Suppressor macrophage treated with lipopolysaccharide for 4 hours (primary cell): ENCODE results near the gene ADAM10.
A peak's percentile ranks its signal among the peaks of the same experiment; 100 is the strongest.

Experiments used
- DNase-seq: peaks from one replicate; pipeline ENCODE4 v3.0.0-alpha.2; 2020

Gene ADAM10

DNA sequence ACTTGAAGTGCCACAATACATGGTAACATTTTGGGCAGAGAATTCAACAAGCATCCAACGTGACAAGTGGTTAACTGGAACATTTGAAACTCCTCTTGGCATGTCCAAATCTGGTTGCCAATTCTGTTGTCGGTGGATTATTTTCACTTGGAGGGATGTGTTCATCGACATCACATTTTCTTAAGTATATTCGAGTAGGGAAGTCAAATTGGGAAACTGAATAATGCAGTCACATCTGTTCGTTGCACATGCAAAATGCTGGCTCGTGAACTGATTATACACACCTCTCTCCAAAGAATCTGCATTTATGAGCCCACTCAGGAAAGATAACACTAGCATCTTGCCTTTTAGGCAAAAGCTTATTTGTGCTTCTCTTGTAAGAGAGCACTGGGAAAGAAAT lies 178.0 kb downstream of the ADAM10 start:
- DNase-seq, result no peak

DNA sequence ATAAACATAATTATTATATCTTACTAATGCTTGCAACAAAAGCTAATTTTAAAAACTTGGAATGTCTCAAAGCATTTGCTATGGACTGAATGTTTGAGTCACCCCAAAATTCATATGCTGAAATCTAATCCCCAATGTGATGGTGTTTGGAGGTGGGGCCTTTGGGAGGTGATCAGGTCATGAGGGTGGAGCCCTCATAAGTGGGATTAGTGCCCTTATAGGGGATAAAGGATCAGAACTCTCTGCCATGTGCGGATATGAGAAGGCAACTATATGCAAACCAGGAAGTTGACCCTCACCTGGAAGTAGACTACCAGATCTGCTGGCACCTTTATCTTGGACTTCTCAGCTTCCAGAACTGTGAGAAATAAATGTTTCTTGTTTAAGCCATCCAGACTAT lies 180.1 kb downstream of the ADAM10 start:
- no peak for DNase-seq

DNA sequence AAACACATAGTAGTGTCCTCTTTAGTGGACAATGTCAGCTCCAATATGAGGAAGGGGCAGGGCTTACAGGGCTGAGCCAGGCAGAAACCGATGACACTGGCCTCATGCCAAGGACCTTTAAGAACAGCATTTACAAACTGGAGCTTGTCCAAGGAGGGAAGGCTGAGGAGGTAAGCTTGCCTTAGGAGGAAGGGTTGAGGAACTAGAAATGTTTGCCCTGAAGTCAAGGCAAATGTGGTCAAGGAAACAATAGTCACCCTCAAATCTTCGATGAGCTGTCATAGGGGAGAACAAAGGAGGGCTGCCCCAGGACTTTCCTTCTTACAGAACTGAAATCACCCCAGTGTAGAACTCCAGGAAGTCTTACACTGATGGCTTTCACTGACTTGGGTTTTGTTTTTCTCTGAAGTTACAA lies 181.3 kb downstream of the ADAM10 start:
- DNase-seq, result peak; percentile 70

DNA sequence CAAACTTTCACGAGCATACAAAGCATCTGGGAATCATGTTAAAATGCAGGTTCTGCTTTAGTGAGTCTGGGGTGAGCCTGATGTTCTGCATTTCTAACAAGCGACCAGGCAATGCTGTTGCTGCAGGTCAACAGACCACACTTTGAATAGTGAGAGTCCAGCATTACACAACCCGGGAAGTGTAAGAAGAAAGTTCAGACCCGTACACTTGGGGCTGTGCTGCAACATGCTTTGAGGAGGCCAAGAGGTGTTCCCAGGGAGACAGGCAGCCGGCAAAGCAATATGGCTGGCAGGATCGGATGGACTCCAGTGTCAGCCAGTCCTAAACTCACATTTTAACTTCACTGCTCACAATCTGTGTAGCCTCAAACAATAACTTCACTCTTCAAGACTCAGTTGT lies 183.5 kb downstream of the ADAM10 start:
- no peak for DNase-seq

DNA sequence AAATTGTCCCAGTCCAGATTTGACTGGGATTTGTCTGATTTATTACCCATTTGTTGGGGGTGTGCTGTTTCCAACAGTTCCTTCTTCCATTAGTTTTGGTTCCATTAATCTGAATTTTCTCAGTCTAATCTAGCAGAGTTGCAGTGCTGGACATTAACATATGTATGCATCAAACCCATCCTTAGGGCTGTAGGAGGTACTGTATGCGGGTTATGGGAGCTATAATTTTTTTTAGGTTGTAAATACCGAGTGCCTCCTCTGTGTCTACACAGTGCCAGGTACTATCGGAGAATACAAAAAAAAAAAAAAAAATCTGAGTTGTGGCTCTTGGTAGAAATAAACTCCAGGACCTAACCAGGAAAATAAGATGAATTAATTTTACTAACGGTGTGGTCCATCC lies 183.9 kb downstream of the ADAM10 start:
- no peak for DNase-seq

DNA sequence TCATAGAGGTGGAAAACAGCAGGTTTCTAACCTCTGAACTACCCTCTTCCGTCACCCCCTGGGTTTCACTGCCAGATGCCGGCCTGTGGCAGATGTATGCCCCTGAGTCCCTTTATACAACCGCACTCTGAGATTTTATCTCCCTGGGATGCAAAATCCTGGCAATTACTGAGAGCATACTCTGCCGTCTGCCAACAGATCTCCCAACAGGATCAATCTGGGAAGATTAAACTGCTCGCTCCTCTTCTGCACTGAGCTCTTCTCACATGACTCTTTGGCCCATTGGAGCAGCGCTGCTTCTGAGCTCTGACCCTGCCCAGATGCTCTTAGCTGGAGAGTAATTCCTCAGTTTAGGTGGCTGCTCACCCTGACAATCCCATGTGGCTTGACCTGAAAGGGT lies 184.5 kb downstream of the ADAM10 start:
- DNase-seq, result no peak

DNA sequence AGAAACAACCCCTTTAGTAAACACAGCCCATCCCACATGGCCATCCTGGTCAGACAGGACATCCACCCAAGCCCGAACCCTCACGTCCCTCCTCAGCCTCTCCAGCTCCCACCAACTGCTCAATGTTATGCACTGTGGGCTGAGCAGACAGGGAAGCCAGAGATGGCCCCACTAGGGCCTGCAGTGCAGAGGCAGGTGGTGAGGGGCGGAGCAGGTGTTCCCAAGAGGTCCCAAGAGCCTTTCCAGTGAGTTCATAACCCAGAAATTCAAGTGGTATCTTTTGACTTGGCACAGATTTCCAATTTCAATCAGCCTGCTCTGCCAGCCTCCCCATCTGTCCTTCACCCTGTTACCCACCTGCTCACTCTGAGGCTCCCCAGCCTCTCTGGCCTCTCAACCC lies 187.4 kb downstream of the ADAM10 start:
- DNase-seq, result no peak

DNA sequence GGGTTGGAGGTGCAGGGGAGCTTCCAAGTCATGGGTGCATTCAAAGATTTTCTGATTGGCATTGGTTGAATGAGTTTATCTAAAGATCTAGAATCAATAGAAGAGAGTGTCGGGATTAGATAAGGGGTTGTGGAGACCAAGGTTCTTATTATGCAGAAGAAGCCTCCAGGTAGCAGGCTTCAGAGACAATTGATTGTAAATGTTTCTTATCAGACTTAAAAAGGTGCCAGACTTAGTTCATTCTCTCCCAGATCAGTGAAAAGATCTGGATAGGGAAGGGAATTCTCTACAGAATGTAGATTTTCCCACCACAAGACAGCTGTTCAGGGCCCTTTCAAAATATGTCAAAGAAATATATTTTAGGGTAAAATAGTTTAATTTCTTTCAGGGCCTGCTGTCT lies 188.2 kb downstream of the ADAM10 start:
- DNase-seq, result no peak

DNA sequence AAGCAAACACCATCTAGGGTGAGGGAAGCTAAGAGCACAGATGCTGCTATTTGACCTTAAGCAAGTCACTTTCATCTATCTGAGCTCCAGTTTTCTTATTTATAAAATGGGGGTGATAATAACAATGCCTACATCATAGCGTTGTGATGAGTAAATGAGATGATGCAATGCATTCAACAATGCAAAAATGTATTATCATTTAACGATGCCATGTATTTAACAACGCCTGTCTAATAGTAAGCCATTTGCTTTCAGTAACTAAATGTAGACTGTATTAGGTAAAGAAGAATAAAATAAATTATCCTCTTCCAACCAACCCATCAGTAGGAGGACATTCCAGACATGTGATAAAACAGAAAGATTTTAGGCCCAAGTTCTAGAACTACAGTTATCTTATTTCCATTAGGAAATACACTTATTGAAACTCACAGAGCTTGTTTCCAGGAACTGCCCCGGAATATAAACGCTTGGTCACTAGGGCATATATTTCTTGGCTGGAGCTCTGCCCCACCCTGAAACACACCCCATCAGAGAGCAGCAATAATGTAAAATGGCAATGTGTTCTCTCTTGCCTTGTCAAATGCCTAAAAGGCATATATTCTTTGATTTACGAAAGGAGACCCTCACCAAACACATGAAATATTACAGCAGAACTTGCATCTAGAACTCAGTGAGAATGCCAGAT lies 189.5 kb downstream of the ADAM10 start:
- no peak for DNase-seq

DNA sequence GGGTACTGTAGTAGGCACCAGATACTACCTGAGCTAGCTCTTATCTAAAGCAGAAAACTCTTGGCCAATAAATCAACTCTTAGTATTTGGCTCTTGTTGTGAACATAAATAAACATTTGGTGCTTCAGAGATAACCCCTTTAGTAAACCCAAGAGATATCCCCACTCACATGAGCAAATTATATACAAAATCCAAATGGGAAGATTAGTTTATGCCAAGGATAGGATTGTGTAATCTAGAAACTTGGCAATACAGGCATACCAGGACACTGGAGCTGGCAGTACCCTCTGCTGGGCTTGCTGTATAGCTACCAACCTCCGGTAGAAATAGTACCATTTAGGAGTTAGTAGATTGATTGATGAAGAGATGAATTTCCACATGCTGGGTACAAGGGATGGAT lies 190.7 kb downstream of the ADAM10 start:
- DNase-seq, result no peak

DNA sequence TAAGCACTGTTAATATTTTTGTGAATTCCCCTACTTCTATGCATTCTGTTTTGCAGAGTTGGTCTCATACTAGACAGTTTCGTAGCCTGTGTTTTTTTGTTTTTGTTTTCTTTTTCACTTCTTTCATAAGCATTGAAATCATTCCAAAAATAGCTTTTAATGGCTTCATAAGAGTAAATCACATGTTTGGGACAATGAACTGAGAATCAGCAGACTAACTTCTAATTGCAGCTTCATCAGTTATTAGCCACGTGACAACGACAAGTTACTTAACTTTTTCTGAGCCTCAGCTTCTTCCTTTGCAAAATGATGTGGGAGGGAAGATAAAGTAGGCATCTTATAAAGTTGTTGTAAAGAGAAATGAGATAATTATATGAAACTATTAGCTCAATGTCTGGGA lies 193.0 kb downstream of the ADAM10 start:
- DNase-seq, result peak; percentile 75

DNA sequence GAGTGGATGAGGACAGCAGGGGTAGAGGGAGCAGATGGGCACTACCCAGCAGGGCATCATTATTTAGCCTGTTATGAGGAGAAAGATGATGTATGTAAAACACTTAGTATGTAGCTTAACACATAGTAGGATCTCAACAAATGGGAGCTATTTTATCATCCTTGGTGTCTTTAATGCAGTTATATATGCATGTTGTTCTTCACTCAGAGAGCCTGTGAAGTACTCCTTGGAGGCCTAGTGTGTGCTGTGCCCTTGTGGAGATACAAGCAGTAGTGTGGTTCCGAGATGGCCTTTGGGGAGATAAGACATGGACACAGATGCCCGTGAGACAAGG lies 193.5 kb downstream of the ADAM10 start:
- no peak for DNase-seq

DNA sequence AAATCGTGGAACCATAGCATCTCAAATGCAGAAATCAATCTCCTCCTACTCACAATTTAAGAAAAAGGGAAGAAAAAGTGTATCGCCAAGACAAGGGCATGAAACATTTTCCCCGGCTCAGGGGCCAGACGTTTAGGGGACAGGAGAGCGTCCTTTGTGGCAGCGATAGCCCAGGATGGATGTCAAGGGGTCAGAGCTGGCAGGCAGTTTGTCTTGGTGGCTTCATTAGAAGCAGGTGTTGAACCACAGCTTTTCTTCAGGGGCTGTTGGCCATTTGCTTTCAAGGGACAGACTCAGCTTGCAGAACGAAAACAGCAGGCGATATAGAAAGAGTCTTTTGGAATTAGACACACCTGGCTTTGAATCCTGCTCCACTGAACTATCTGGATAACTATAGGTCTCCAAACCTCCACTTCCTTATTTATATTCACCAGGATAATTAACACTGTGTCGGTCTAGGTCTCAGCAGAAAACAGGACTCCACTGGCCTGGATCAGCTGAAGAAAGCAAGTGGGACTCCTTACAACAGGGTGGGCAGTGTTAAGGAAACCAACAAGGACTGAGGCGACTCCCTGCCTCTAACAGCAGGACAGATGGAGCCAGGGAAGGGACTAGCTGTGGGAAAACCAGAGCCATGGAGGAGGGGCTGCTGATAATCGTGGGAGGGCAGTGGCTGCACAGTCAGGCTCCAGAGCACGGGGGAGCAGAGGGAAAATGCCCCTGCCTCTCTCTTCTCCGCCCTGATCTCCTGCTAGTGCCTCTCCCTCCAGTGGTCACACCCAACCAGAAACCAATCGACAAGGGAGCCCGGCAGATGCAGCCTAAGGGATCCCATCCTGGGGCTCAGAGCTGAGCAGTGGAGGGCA lies 194.1 kb downstream of the ADAM10 start:
- DNase-seq, result peak; percentile 23

DNA sequence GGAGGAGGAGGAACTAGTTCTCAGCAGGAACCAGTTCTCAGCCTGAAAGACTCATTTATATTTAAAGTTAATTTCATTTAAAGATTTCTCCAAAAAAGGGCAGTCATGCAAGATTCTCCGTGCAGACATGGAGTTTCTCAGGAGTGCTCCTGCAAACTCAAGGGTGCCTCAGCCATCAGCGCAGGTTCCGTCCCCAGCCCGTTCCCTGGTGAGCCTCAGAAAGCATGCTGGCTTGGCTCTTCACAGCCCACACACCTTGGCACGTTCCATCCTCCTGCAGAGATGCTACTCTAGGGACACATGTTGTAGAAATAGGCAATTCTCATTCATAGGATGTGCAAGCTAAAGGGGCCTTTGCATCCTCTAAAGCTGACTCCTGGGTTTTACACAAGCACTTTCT lies 194.7 kb downstream of the ADAM10 start:
- DNase-seq, result no peak

DNA sequence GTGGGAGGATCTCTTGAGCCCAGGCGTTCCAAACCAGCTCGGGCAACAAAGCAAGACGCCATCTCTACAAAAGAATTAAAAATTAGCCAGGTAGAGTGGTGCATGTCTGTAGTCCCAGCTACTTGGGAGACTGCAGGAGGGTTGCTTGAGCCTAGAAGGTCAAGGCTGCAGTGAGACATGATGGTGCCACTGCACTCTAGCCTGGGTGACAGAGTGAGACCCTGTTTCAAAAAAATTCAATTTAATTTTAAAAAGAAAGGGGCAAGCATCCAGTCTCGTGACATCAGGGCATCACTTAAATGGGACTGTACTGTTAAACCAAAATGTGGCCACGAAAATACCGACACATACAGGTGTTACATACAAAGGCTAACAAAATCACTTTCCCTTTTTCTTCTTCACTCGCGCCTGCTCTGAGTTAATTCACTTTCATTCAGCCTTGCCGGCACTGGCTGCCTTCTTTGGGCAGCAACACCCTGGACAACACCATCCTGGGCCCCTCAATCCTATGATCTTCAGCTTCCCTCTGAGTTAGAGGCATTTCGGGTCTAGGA lies 196.1 kb downstream of the ADAM10 start:
- DNase-seq, result no peak

DNA sequence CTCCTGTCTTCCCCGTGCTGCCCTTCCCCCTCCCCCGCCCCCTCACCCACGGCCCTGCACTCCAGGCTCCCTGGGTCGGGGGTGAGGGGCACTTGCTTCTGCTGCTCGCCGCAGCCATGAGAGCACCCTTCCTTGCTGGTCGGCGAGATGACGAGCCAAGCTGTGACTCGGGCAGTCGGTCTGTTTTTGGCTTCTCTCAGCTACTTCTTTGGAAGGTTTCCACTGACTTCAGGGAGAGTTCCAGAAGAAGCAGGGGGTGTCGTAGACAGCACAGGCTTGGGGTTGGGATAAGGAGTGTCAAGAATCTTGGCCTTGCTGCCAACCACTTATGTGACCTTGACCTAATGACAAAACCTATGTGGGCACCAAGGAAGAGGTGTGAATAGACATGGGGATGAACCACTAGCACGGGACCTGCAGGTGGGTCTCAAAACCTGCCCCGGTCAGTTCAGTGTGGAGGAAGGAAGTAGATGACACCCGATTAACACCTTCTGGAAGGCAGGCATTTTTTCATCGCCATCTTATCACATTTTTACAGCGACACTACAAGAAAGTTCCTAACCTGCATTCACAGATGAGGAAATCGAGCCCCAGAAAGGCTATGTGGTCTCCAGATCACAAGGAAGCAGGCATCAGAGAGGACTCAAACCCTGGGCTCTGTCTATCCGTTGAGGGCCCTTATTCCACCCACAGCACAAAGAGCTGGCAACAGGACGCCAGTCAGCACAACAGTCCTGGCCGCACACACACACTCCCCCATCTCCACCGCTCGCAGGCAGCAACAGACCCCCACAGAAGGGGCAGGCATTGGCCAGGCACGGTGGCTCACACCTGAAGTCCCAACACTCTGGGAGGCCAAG lies 196.8 kb downstream of the ADAM10 start:
- DNase-seq, result no peak

DNA sequence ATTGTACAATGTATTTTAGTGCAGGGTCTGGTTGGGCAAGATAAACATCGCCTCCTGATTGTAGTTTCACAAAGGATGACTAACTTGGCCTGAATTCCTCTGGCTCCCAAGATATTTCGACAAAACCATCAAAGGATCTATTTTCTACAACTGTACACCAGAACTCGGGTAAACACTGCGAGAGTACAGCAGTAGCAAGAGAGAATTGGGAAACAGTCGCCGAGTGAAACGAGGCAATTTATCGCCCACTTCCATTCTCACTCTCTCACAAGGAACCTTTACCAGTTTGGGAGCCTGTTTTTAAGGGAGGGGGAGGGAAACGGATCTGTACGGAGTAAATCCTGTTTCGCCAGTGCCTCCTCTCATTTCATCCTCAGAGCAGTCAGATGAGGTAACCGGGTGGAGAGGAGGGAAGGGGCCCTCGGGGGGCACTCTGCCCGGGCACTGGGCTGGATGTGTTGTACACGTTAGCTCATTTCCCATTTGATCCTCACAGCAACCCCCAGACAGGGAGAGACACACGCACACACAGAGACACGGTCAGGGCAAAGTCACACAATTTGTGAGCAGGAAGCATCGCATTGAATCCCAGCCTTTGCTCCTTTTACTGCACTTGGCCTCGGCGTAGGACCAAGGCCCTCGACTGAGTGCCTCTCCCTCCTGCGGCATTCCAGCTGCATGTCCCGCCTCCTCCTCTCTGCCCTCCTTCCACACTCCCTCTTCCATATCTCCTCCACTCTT lies 197.6 kb downstream of the ADAM10 start:
- DNase-seq, result peak; percentile 71

DNA sequence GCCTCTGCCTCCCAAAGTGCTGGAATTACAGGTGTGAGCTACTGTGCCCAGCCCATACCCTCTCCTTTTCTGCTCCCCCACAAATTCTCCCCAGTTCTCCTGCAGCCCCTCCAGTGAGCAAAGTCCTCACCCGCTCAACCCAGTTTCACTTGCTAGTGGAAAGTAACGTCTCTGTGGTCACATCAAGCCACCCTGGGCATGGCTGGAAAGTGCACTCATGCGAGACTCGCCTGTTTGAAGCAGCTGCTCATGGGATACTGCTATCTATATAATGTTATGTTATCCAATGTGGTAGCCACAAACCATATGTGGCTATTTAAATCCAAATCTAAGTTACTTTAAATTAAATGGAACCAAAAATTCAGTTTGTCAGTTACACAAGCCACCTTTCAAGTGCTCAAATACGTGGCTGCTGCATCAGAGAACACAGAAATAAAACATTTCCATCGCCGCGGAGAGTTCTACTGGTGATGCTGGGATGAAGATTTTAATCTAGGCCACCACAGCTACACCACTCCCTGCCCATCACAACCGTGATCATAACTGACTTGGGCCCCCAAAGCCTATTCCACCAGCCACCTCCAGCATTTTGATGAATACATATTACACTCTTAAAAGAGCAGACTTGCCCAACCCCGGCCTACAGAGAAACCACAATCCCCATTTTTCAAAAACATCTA lies 198.3 kb downstream of the ADAM10 start:
- no peak for DNase-seq

DNA sequence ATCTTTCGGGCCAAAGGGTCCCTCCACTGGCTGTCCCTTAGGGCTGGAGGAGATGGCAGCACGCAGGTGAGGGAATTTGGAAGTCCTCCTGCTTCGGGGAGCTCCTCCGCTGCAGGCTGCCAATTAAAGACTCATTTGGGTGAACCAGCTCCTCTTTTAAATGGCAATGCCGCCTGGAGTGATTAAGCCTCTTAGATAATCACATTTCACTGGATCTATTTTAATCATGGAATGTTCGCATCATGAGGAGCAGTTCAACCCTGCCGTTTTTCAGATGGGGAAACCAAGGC lies 199.8 kb downstream of the ADAM10 start:
- no peak for DNase-seq

DNA sequence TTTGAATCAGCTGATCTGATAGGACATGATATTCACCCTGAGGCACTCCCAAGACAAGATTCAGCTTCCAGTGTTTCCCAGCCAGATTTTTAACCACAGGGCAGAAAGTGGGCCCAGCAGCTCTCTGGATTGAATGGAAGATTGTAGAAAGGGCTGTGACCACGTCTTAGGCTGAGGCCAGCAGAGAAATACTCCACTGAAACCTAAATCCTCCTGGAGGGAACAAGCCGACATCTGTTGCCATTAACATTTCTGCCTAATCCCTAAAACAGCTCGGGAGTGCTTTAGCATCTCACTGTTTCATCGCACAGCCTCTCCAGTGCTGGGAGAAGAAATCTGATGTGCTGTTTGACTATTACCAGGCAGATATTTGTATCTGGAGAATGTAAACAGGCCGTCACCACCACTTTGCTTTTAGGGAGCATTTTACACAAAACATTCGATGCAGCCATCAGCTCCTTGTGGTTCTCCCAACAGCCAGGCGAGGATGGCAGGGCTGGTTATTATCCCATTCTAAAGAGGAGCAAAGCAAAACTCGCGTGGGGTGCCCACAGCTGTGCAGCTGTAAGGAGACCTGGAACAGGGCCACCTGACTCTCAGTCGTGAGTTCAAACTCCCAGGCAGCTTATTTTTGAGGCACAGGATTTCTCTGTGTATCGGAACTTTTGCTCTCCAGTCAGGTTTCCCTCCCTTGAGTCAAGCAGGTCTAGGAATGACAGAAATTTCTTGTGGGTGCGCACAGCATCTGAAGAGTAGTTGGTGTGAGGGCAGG lies 200.3 kb downstream of the ADAM10 start:
- DNase-seq, result no peak

DNA sequence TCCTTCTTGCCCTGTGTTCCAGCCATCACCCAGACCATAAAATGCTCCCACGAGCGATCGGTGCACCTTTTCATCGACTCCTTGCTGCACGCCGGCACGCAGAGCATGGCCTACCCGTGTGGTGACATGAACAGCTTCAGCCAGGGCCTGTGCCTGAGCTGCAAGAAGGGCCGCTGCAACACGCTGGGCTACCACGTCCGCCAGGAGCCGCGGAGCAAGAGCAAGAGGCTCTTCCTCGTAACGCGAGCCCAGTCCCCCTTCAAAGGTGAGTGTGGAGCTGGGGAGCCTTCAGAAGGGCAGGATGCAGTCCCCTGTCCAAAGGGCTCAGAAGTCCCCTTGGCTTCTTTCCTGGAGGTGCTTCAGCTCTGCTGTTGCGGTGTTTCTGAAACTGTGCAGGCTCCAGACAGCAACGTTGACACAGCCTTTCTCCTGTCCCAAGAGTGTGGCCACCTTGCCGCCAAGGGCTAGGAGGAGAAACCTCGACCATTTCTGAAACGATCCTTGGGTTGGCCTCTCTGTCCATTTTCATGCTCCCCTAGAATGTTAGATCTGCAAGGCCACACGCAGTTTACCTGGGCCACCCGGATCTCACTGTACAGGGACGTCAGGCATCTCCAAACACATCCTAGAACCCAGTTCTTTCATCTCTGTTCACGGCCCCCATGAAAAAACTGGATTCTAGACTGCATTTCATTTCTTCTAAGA lies 201.0 kb downstream of the ADAM10 start:
- DNase-seq, result no peak
